Endothelial cell of umbilical vein (primary cell): ENCODE results near the gene PRKAR2B.

Experiments used
- CTCF ChIP-seq, 2 donors: IDR thresholded peaks; 1 replicate in 1 of 2; 2 replicates in 1 of 2; pipeline ENCODE4 v1.5.1; 2011; ENCODE audit warnings: low read length in 2 of 2, mild to moderate bottlenecking in 2 of 2, moderate library complexity in 2 of 2, control low read depth in 1 of 2, inconsistent platforms in 1 of 2, low read depth in 1 of 2; ENCODE audit not compliant: insufficient read depth in 1 of 2; ENCODE audit errors: extremely low read depth in 1 of 2
- JUN ChIP-seq: IDR thresholded peaks from 2 replicates; pipeline ENCODE4 v1.6.1; 2011; ENCODE audit warnings: borderline replicate concordance, low read depth; ENCODE audit not compliant: insufficient read length, insufficient read depth
- POLR2A ChIP-seq: IDR thresholded peaks from 2 replicates; pipeline ENCODE4 v1.6.1; 2012; ENCODE audit warnings: low read depth, mild to moderate bottlenecking, control low read depth, low read length
- POLR2AphosphoS5 ChIP-seq: IDR thresholded peaks from 2 replicates; pipeline ENCODE4 v1.6.1; 2012; ENCODE audit warnings: low read depth, mild to moderate bottlenecking, control low read depth, low read length, moderate library complexity; ENCODE audit not compliant: insufficient read depth

GRCh38 chr7:107210400-107210799 is 165.9 kb downstream of the PRKAR2B start:
- TF ChIP-seq POLR2A (no peak), CTCF (IDR thresholded peaks at IDR 0.05; ENCODE audit: extremely low read depth in 1 of 2, insufficient read depth in 1 of 2, low read depth in 1 of 2, low read length in 2 of 2) (no peak), POLR2AphosphoS5 (no peak), JUN (no peak)
